ENCODE data around the gene RNFT2.

Gene RNFT2
- long read RNA-seq, donor 1, partial matches to known transcripts, result 0 of 1 reads
- long read RNA-seq, donor 1, other reads (novel, unspliced or antisense), result 0 of 1 reads
- long read RNA-seq, donor 2, partial matches to known transcripts, result 11 of 11 reads
- long read RNA-seq, donor 2, other reads (novel, unspliced or antisense), result 0 of 11 reads
- long read RNA-seq, donor 3, result 0 reads
- long read RNA-seq, donor 4, result 0 reads
- long read RNA-seq, donor 5, result 0 reads
- long read RNA-seq, donor 6, result 0 reads
- long read RNA-seq, donor 7, partial matches to known transcripts, result 5 of 6 reads
- long read RNA-seq, donor 7, other reads (novel, unspliced or antisense), result 0 of 6 reads
- long read RNA-seq, donor 8, result 0 reads

GRCh38 chr12:116737774-116738657, at the start of gene RNFT2, which contains the start of gene SPRING1:
Gene RNFT2, plus strand, starts transcription at chr12:116738315. Its CDS starts 2,183 bp downstream, at chr12:116740498.
Gene SPRING1, minus strand, starts transcription at chr12:116738069. Its CDS starts 169 bp downstream, at chr12:116737900.
- DNase-seq, result peak; percentile 84

- no peak for DNase-seq
Observed at GRCh38 chr12:116689521-116689920, 48.6 kb upstream of the RNFT2 start.

- peak; percentile 58 for DNase-seq
Observed at GRCh38 chr12:116689979-116690744, 48.0 kb upstream of the RNFT2 start.

- DNase-seq, result no peak
Observed at GRCh38 chr12:116691205-116691604, 46.9 kb upstream of the RNFT2 start.

- DNase-seq, result no peak
Observed at GRCh38 chr12:116691636-116692035, 46.5 kb upstream of the RNFT2 start.

- DNase-seq, result no peak
Observed at GRCh38 chr12:116692605-116693004, 45.5 kb upstream of the RNFT2 start.

GRCh38 chr12:116693286-116694227, 44.6 kb upstream of the RNFT2 start:
- DNase-seq, result peak; percentile 40

GRCh38 chr12:116694653-116695463, 43.3 kb upstream of the RNFT2 start:
- no peak for DNase-seq

- no peak for DNase-seq
Observed at GRCh38 chr12:116695464-116695725, 42.7 kb upstream of the RNFT2 start.

GRCh38 chr12:116697305-116697704, 40.8 kb upstream of the RNFT2 start:
- no peak for DNase-seq

- peak; percentile 48 for DNase-seq
Observed at GRCh38 chr12:116697716-116698115, 40.4 kb upstream of the RNFT2 start.

- no peak for DNase-seq
Observed at GRCh38 chr12:116698116-116698515, 40.0 kb upstream of the RNFT2 start.

- DNase-seq, result no peak
Observed at GRCh38 chr12:116698554-116699075, 39.5 kb upstream of the RNFT2 start.

GRCh38 chr12:116700066-116700465, 38.0 kb upstream of the RNFT2 start:
- DNase-seq, result no peak

- DNase-seq, result no peak
Observed at GRCh38 chr12:116701432-116701831, 36.7 kb upstream of the RNFT2 start.

- peak; percentile 47 for DNase-seq
Observed at GRCh38 chr12:116703214-116703795, 34.8 kb upstream of the RNFT2 start.

GRCh38 chr12:116707751-116708150, 30.4 kb upstream of the RNFT2 start:
- no peak for DNase-seq

GRCh38 chr12:116708826-116709756, 29.0 kb upstream of the RNFT2 start:
- peak; percentile 63 for DNase-seq

GRCh38 chr12:116709768-116710167, 28.3 kb upstream of the RNFT2 start:
- DNase-seq, result no peak
